Measurements from ENCODE around the gene TTC21A. TPM values are rescaled to one million over a fixed set of nuclear protein-coding genes. Genes with fewer than 3 reads are reported as not detected.
A peak's percentile ranks its signal among the peaks of the same experiment; 100 is the strongest.

TTC21A gene
- total RNA-seq, 3 donors from 2014 or later = 6.2 to 11.1 (median 7.2) TPM

DNA sequence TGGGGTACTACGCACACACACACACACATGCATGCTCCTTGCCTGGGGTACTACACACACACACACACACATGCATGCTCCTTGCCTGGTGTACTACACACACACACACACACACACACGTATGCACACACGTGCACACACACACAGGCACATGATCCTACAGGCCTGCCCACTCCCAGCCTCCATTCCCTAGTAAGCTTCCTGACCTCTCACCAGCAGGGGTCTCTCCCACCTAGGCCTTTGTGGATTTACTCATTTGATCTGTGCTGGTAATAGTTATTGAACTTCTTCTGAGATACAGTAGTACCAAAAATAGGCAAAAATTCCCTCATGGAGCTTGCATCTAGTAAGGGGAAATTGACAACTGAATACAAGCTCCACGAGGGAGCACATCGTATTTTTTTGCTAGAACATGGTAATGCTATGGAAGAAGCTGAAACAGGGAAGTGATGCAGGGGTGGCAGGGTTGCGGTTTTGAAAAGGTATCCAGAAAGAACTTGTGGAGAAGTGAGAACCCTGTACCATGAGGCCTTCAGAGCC, 19.1 kb downstream of the TTC21A start:
- Histone ChIP-seq H3K4me3 (no peak overlapping the region), H3K9me3 (no peaks in the 10 kb centered on the region), H3K4me1 (ENCODE audit: low read depth) (peaks cover 8% of the 10 kb centered on the region), H3K36me3 (ENCODE audit: low read depth) (no peaks in the 10 kb centered on the region)
- peak; percentile 59 for ATAC-seq
- peak in 1 of 3 donors; percentile 80 for DNase-seq
- intact Hi-C loops (cut with DNase I, micrococcal nuclease) = loop anchor here (5.0 to 10.0 kb wide), 2 partner anchors 158 to 161 kb away; partner anchors contain the start of gene CX3CR1 (in 1 of the 2)
- peak; percentile 12 for TF ChIP-seq CTCF (IDR thresholded peaks at IDR 0.05)

- Histone ChIP-seq H3K36me3 (ENCODE audit: low read depth) (no peaks in the 10 kb centered on the region), H3K4me1 (ENCODE audit: low read depth) (peaks cover 8% of the 10 kb centered on the region), H3K4me3 (no peak overlapping the region), H3K9me3 (no peaks in the 10 kb centered on the region)
- no peak for TF ChIP-seq CTCF (IDR thresholded peaks at IDR 0.05)
- intact Hi-C loops (cut with DNase I, micrococcal nuclease) = loop anchor here (5.0 to 10.0 kb wide), 2 partner anchors 157 to 160 kb away; partner anchors contain the start of gene CX3CR1 (in 1 of the 2)
- ATAC-seq (no peak), DNase-seq (no peak)
Observed at GRCh38 chr3:39127269-39127907, 19.9 kb downstream of the TTC21A start.

DNA sequence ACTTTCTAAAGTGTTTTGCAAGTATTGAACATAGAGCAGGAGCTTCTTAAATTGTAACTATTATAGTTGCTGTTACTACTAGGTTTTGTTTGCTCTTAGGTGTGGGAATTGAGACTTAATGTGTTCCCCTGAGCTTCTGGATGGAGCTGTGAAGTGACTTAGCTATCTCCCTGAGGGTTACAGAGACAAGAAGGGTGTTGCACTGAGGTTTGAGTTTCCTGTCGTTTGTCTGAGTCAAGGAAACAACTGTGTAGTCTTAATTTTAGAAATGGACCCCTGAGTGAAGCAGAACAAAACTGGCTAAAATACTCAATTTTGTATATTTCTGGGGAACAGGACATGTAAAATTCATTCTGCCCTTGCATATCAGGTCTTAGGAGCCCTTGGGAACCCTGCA, 20.4 kb downstream of the TTC21A start:
- peaks cover 8% of the 10 kb centered on the region for H3K4me1 ChIP-seq (ENCODE audit: low read depth)
- intact Hi-C loops (cut with DNase I, micrococcal nuclease) = loop anchor here (5.0 to 10.0 kb wide), 2 partner anchors 157 to 159 kb away; partner anchors contain the start of gene CX3CR1 (in 1 of the 2)
- ATAC-seq (no peak), DNase-seq (no peak)
- no peaks in the 10 kb centered on the region for H3K9me3 ChIP-seq
- no peak for TF ChIP-seq CTCF (IDR thresholded peaks at IDR 0.05)
- no peaks in the 10 kb centered on the region for H3K36me3 ChIP-seq (ENCODE audit: low read depth)
- H3K4me3 ChIP-seq = no peak overlapping the region

GRCh38 chr3:39128951-39129350, 21.5 kb downstream of the TTC21A start:
- no peak for DNase-seq

GRCh38 chr3:39130026-39130425, 22.5 kb downstream of the TTC21A start:
- DNase-seq = no peak
- peaks cover 8% of the 10 kb centered on the region for H3K4me1 ChIP-seq (ENCODE audit: low read depth)
- intact Hi-C loops (cut with DNase I, micrococcal nuclease) = loop anchor here in 1 of 2 donors (10.0 kb wide), 1 partner anchor 55 kb away; no protein-coding TSS in a partner anchor

More at GRCh38 chr3:39128951-39129350, 21.5 kb downstream of the TTC21A start:
- Histone ChIP-seq H3K9me3 (no peaks in the 10 kb centered on the region), H3K4me3 (no peak overlapping the region), H3K4me1 (ENCODE audit: low read depth) (peaks cover 8% of the 10 kb centered on the region), H3K36me3 (ENCODE audit: low read depth) (no peaks in the 10 kb centered on the region)
- ATAC-seq = no peak
- intact Hi-C loops (cut with DNase I, micrococcal nuclease) = loop anchor here (5.0 to 10.0 kb wide), 2 partner anchors 156 to 158 kb away; partner anchors contain the start of gene CX3CR1 (in 1 of the 2)
- no peak for TF ChIP-seq CTCF (IDR thresholded peaks at IDR 0.05)

More at GRCh38 chr3:39130026-39130425, 22.5 kb downstream of the TTC21A start:
- TF ChIP-seq CTCF (IDR thresholded peaks at IDR 0.05) = no peak
- Histone ChIP-seq H3K4me3 (no peak overlapping the region), H3K36me3 (ENCODE audit: low read depth) (no peaks in the 10 kb centered on the region), H3K9me3 (no peaks in the 10 kb centered on the region)
- ATAC-seq = no peak

Measured in mucosa of descending colon (tissue), 3 donors.